Activated CD8-positive, alpha-beta T cell treated with anti-CD3 and anti-CD28 coated beads for 36 hours (primary cell): Measurements from ENCODE around the gene NDNF. TPM values are rescaled to one million over a fixed set of nuclear protein-coding genes. Genes with fewer than 3 reads are reported as not detected.

ENCODE experiments used
- ATAC-seq: fragments of 200-7000 bp; cut with Tn5 transposase; one replicate; pipeline ENCODE4 v1.10.0; 2021; ENCODE audit warnings: mild to moderate bottlenecking, moderate library complexity
- CTCF ChIA-PET: fragments of 350-600 bp; sonication (Branson Sonifier 250); formaldehyde crosslinking; loops from one replicate; lab custom pipeline; 2021; ENCODE audit warnings: antibody characterized with exemption; lab: Charles Lee
- POLR2A ChIA-PET: fragments of 350-600 bp; sonication (Branson Sonifier 250); formaldehyde crosslinking; loops from one replicate; lab custom pipeline; 2021; ENCODE audit warnings: antibody characterized with exemption; lab: Charles Lee
- DNase-seq: peaks from one replicate; pipeline ENCODE4 v3.0.0-alpha.2; 2020
- H3K27ac Mint-ChIP-seq: one replicate; pipeline ENCODE4 v1.8.0; 2021; ENCODE audit warnings: mild to moderate bottlenecking, mixed read lengths
- H3K27me3 Mint-ChIP-seq: one replicate; pipeline ENCODE4 v1.8.0; 2021; ENCODE audit warnings: mixed read lengths
- H3K36me3 Mint-ChIP-seq: one replicate; pipeline ENCODE4 v1.8.0; 2021; ENCODE audit warnings: low read depth, mixed read lengths
- H3K4me1 Mint-ChIP-seq: one replicate; pipeline ENCODE4 v1.8.0; 2021; ENCODE audit warnings: low read depth, mixed read lengths
- H3K4me3 Mint-ChIP-seq: one replicate; pipeline ENCODE4 v1.8.0; 2021; ENCODE audit warnings: mild to moderate bottlenecking, moderate library complexity, mixed read lengths
- H3K9me3 Mint-ChIP-seq: one replicate; pipeline ENCODE4 v1.8.0; 2021; ENCODE audit warnings: mixed read lengths
- CTCF ChIP-seq: fragments of 200-600 bp; IDR thresholded peaks from one replicate; pipeline ENCODE4 v1.8.0; 2022; ENCODE audit warnings: antibody characterized with exemption, mild to moderate bottlenecking
- intact Hi-C: fragments of 100-400 bp; cut with micrococcal nuclease; formaldehyde crosslinking; loops from one replicate; pipeline ENCODE4 v1.10.0; 2022
- total RNA-seq, 2 experiments: library from RNA; stranded (reverse); gene quantifications; one replicate each; pipeline ENCODE4 v1.2.3, GENCODE V29; 2021

The NDNF gene
- total RNA-seq, 2 experiments from 2014 or later = 0.34 to 0.41 TPM

GRCh38 chr4:120991885-120992284, 80.5 kb downstream of the NDNF start:
- Mint-ChIP-seq H3K27ac (no peak overlapping the region), H3K36me3 (no peaks in the 10 kb centered on the region), H3K9me3 (no peaks in the 10 kb centered on the region), H3K27me3 (no peaks in the 10 kb centered on the region), H3K4me3 (no peak overlapping the region), H3K4me1 (peaks cover 22% of the 10 kb centered on the region)
- ChIA-PET POLR2A (no interaction called here), CTCF (interaction anchor here (3.0 kb wide), 1 partner anchor 15 kb away, joined by 13 read pairs; no protein-coding TSS in a partner anchor)
- DNase-seq = no peak
- intact Hi-C loops = no loop called here
- no peak for ATAC-seq
- no peak for TF ChIP-seq CTCF

- no peak for DNase-seq
- Mint-ChIP-seq H3K36me3 (no peaks in the 10 kb centered on the region), H3K4me1 (peaks cover 17% of the 10 kb centered on the region), H3K4me3 (no peak overlapping the region), H3K27ac (no peak overlapping the region), H3K9me3 (peaks cover 2% of the 10 kb centered on the region), H3K27me3 (no peaks in the 10 kb centered on the region)
- TF ChIP-seq CTCF = no peak
- POLR2A ChIA-PET = no interaction called here
- intact Hi-C loops = no loop called here
- CTCF ChIA-PET = interaction anchor here (3.0 kb wide), 1 partner anchor 13 kb away, joined by 13 read pairs; no protein-coding TSS in a partner anchor
- no peak for ATAC-seq
These were observed 82.1 kb downstream of the NDNF start for GRCh38 chr4:120990246-120990645.

Other genes starting within 250 kb of the NDNF start
- gene PRDM5, start 149.8 kb downstream of the NDNF start, total RNA-seq = under 1 TPM; 0.51 to 0.52 TPM
- 1 to 10 TPM; 1.9 to 2.4 TPM for gene TNIP3, start 91.8 kb upstream of the NDNF start, total RNA-seq